ENCODE results near the gene SPOCK2. TPM values are rescaled to one million over a fixed set of nuclear protein-coding genes. Genes with fewer than 3 reads are reported as not detected.

SPOCK2 gene
- total and polyA plus RNA-seq, 10 of the 15 experiments (the other 5 are each of a cell fraction or from before 2014, with no cell fraction given), result 0.02 to 1.5 (median 0.58) TPM

- ATAC-seq (peak; percentile 23; the same call in 2 of the 3 replicates), FAIRE-seq (no peak), DNase-seq (ENCODE audit: low read depth, low spot score) (no peak)
- no peaks in the 10 kb centered on the region for H3K9me3 ChIP-seq (replicated peaks; ENCODE audit: control insufficient read depth, insufficient read depth, low read length)
- intact Hi-C loops (cut with micrococcal nuclease; ENCODE audit: unreplicated experiment) (no loop called here), in situ Hi-C loops (cut with MboI) (no loop called here)
- H3K9ac ChIP-seq (ENCODE audit: control insufficient read depth, insufficient read depth, low read length), result no peak overlapping the region
- 98% methylated on average over 3 of the region's 3 CpGs for WGBS (ENCODE audit: insufficient coverage, insufficient replicate concordance, low lambda C conversion rate, missing lambda C conversion rate)
- POLR2A ChIA-PET, result interaction anchor here (0.6 to 2.1 kb wide), 3 partner anchors 47 to 210 kb away, joined by 3 to 5 read pairs (median 5); no protein-coding TSS in a partner anchor
- SMC1A ChIA-PET (ENCODE audit: uncharacterized antibody, unreplicated experiment), result interaction anchor here (0.6 to 10.7 kb wide), 21 partner anchors 8 to 341 kb away, joined by 3 to 168 read pairs (median 5); partner anchors contain the start of genes ANAPC16 and ASCC1
- TF ChIP-seq PAX8 (IDR thresholded peaks at IDR 0.05), result no peak
- no peak for TF ChIP-seq SIX5 (IDR thresholded peaks at IDR 0.05; ENCODE audit: low read depth, low read length, severe bottlenecking)
- TF ChIP-seq ATF7 (IDR thresholded peaks at IDR 0.05; ENCODE audit: low read depth), result peak; percentile 25; the same call in 1 of the 2 replicates
- TF ChIP-seq TBL1XR1 (IDR thresholded peaks at IDR 0.05; ENCODE audit: low read depth, low read length), result no peak
- BruUV-seq (replicated peaks), result no TSS peak
- H4K20me1 ChIP-seq (ENCODE audit: control insufficient read depth, insufficient read depth), result no peaks in the 10 kb centered on the region
- RAD21 ChIA-PET (ENCODE audit: unreplicated experiment), result interaction anchor here (0.9 to 4.0 kb wide), 16 partner anchors 47 to 213 kb away, joined by 3 to 43 read pairs (median 7); partner anchors contain the start of genes ANAPC16 and ASCC1
- peaks cover 0 to 3% of the 10 kb centered on the region in 2 experiments; a peak in 3 of 4 replicates for H3K36me3 ChIP-seq (ENCODE audit: control insufficient read depth in 2 of 2, insufficient read depth in 2 of 2, low read length in 1 of 2)
- peaks cover 2% of the 10 kb centered on the region; the same call in 1 of the 2 replicates for H3K4me1 ChIP-seq (ENCODE audit: control insufficient read depth, insufficient read depth, low read length)
- no peak overlapping the region for H3K4me3 ChIP-seq
- no peak overlapping the region for H2AFZ ChIP-seq (ENCODE audit: control insufficient read depth, low read depth, low read length)
- CTCF ChIA-PET, result interaction anchor here (0.6 to 5.6 kb wide), 42 partner anchors 9 to 262 kb away, joined by 3 to 127 read pairs (median 4); partner anchors contain the start of genes ANAPC16 and ASCC1
- H3K79me2 ChIP-seq (ENCODE audit: control insufficient read depth, insufficient read depth, low read length), result no peaks in the 10 kb centered on the region
- H3K4me2 ChIP-seq (ENCODE audit: control insufficient read depth, insufficient read depth), result no peak overlapping the region
- H3K27me3 ChIP-seq (replicated peaks in 1 of 2; ENCODE audit: control insufficient read depth in 2 of 2, insufficient read depth in 2 of 2, low read length in 1 of 2), result no peaks in the 10 kb centered on the region
- no peak overlapping the region for H3K27ac ChIP-seq (ENCODE audit: control insufficient read depth, insufficient read depth)
These were observed 38.5 kb upstream of the SPOCK2 start for GRCh38 chr10:72126872-72127232.

- H3K4me1 ChIP-seq (ENCODE audit: control insufficient read depth, insufficient read depth, low read length), result no peaks in the 10 kb centered on the region
- H3K9me3 ChIP-seq (replicated peaks; ENCODE audit: control insufficient read depth, insufficient read depth, low read length), result no peaks in the 10 kb centered on the region
- no peaks in the 10 kb centered on the region for H3K27me3 ChIP-seq (replicated peaks in 1 of 2; ENCODE audit: control insufficient read depth in 2 of 2, insufficient read depth in 2 of 2, low read length in 1 of 2)
- no peak overlapping the region for H3K4me2 ChIP-seq (ENCODE audit: control insufficient read depth, insufficient read depth)
- intact Hi-C loops (cut with micrococcal nuclease; ENCODE audit: unreplicated experiment), result no loop called here
- RAD21 ChIA-PET (ENCODE audit: unreplicated experiment), result interaction anchor here (0.6 to 4.0 kb wide), 22 partner anchors 9 to 1168 kb away, joined by 3 to 43 read pairs (median 4); partner anchors contain the start of genes ANAPC16 and ASCC1
- SMC1A ChIA-PET (ENCODE audit: uncharacterized antibody, unreplicated experiment), result interaction anchor here (0.6 to 10.7 kb wide), 33 partner anchors 9 to 340 kb away, joined by 3 to 168 read pairs (median 4); partner anchors contain the start of genes ANAPC16 and ASCC1
- CTCF ChIA-PET, result interaction anchor here (0.6 to 5.6 kb wide), 49 partner anchors 9 to 263 kb away, joined by 3 to 127 read pairs (median 4); partner anchors contain the start of genes ANAPC16 and ASCC1
- peaks cover 0 to 2% of the 10 kb centered on the region in 2 experiments; a peak in 2 of 4 replicates for H3K36me3 ChIP-seq (ENCODE audit: control insufficient read depth in 2 of 2, insufficient read depth in 2 of 2, low read length in 1 of 2)
- H4K20me1 ChIP-seq (ENCODE audit: control insufficient read depth, insufficient read depth), result no peaks in the 10 kb centered on the region
- H3K27ac ChIP-seq (ENCODE audit: control insufficient read depth, insufficient read depth), result no peak overlapping the region
- POLR2A ChIA-PET, result interaction anchor here (0.6 to 2.1 kb wide), 4 partner anchors 13 to 211 kb away, joined by 4 to 5 read pairs (median 4); no protein-coding TSS in a partner anchor
- H3K79me2 ChIP-seq (ENCODE audit: control insufficient read depth, insufficient read depth, low read length), result no peaks in the 10 kb centered on the region
- DNase-seq (ENCODE audit: low read depth, low spot score), result no peak
- H3K4me3 ChIP-seq, result no peak overlapping the region
- peak; percentile 81 for FAIRE-seq
- H3K9ac ChIP-seq (ENCODE audit: control insufficient read depth, insufficient read depth, low read length), result no peak overlapping the region
- no peak overlapping the region for H2AFZ ChIP-seq (ENCODE audit: control insufficient read depth, low read depth, low read length)
- 80% methylated on average over 3 of the region's 3 CpGs for WGBS (ENCODE audit: insufficient coverage, insufficient replicate concordance, low lambda C conversion rate, missing lambda C conversion rate)
- no TSS peak for BruUV-seq (replicated peaks)
- in situ Hi-C loops (cut with MboI), result no loop called here
- peak; percentile 42 for ATAC-seq
- TF ChIP-seq CTCF (IDR thresholded peaks at IDR 0.05 in 2 of 3, conservative IDR thresholded peaks at IDR 0.05 in 1 of 3; ENCODE audit: control insufficient read depth in 2 of 3, extremely low read depth in 1 of 3, insufficient read depth in 1 of 3, low read depth in 3 of 3, low read length in 3 of 3) (peak; percentile 13 to 46 (median 28); a peak in 4 of 6 replicates), GATAD2B (conservative IDR thresholded peaks at IDR 0.05; ENCODE audit: low read depth) (no peak), ZNF687 (IDR thresholded peaks at IDR 0.05) (no peak), SMAD5 (IDR thresholded peaks at IDR 0.05; ENCODE audit: low read depth) (no peak)
These were observed 38.0 kb upstream of the SPOCK2 start for GRCh38 chr10:72126184-72126871.

Data from GM12878 (cell line).